ENCODE results near the gene PRDM16.

PRDM16 gene

GRCh38 chr1:3193811-3194210 lies 124.8 kb downstream of the PRDM16 start:
- H3K27ac ChIP-seq, result no peak overlapping the region
- no peak for TF ChIP-seq CTCF (conservative IDR thresholded peaks at IDR 0.05; ENCODE audit: low read depth)
- POLR2A ChIA-PET (ENCODE audit: low non-redundant PET), result no interaction called here
- CTCF ChIA-PET, result no interaction called here
- DNase-seq (ENCODE audit: low spot score), result no peak

GRCh38 chr1:3194760-3195479 lies 125.9 kb downstream of the PRDM16 start:
- TF ChIP-seq CTCF (conservative IDR thresholded peaks at IDR 0.05; ENCODE audit: low read depth), result no peak
- ChIA-PET POLR2A (ENCODE audit: low non-redundant PET) (no interaction called here), CTCF (no interaction called here)

GRCh38 chr1:3195480-3195815 lies 126.4 kb downstream of the PRDM16 start:
- ChIA-PET POLR2A (ENCODE audit: low non-redundant PET) (no interaction called here), CTCF (no interaction called here)
- H3K27ac ChIP-seq, result no peak overlapping the region
- no peak for TF ChIP-seq CTCF (conservative IDR thresholded peaks at IDR 0.05; ENCODE audit: low read depth)
- DNase-seq (ENCODE audit: low spot score), result no peak

More at GRCh38 chr1:3194760-3195479, 125.9 kb downstream of the PRDM16 start:
- no peak overlapping the region for H3K27ac ChIP-seq
- DNase-seq (ENCODE audit: low spot score), result no peak

- no peak overlapping the region for H3K27ac ChIP-seq
- DNase-seq (ENCODE audit: low spot score), result no peak
- CTCF ChIA-PET, result no interaction called here
- no peak for TF ChIP-seq CTCF (conservative IDR thresholded peaks at IDR 0.05; ENCODE audit: low read depth)
- POLR2A ChIA-PET (ENCODE audit: low non-redundant PET), result no interaction called here
Measured at GRCh38 chr1:3195966-3196515, 127.0 kb downstream of the PRDM16 start.

- DNase-seq (ENCODE audit: low spot score), result no peak
- H3K27ac ChIP-seq, result no peak overlapping the region
- TF ChIP-seq CTCF (conservative IDR thresholded peaks at IDR 0.05; ENCODE audit: low read depth), result no peak
- ChIA-PET POLR2A (ENCODE audit: low non-redundant PET) (no interaction called here), CTCF (no interaction called here)
Measured at GRCh38 chr1:3196577-3197245, 127.7 kb downstream of the PRDM16 start.

GRCh38 chr1:3197781-3198316 lies 128.8 kb downstream of the PRDM16 start:
- no peak for DNase-seq (ENCODE audit: low spot score)
- no peak overlapping the region for H3K27ac ChIP-seq
- ChIA-PET CTCF (interaction anchor here (0.6 kb wide), 1 partner anchor 173 kb away, joined by 4 read pairs; no protein-coding TSS in a partner anchor), POLR2A (ENCODE audit: low non-redundant PET) (no interaction called here)
- no peak for TF ChIP-seq CTCF (conservative IDR thresholded peaks at IDR 0.05; ENCODE audit: low read depth)
